Transverse colon (tissue), 4 donors: Measurements from ENCODE around the gene VAC14.

Experiments used
- CTCF ChIP-seq, 5 experiments: fragments of 200-600 bp in 3 of 5; fragments of 450-650 bp in 2 of 5; sonication (generic) in 3 of 5; IDR thresholded peaks; 1 replicate in 2 of 5; 2 replicates in 3 of 5; pipeline ENCODE4 v1.5.1; 2016 to 2017; ENCODE audit warnings: antibody characterized with exemption in 5 of 5, inconsistent platforms in 3 of 5, mild to moderate bottlenecking in 2 of 5, moderate library complexity in 1 of 5
- POLR2AphosphoS5 ChIP-seq, 3 donors: sonication (generic); formaldehyde crosslinking; IDR thresholded peaks; one replicate each; pipeline ENCODE4 v1.6.1; 2016; ENCODE audit warnings: antibody characterized with exemption in 3 of 3

GRCh38 chr16:70650216-70650615 lies 150.7 kb downstream of the VAC14 start:
- TF ChIP-seq POLR2AphosphoS5 (IDR thresholded peaks at IDR 0.05), result no peak
- no peak for TF ChIP-seq CTCF (IDR thresholded peaks at IDR 0.05)
